ENCODE measurements around the gene KIAA0040. TPM values are rescaled to one million over a fixed set of nuclear protein-coding genes. Genes with fewer than 3 reads are reported as not detected.

KIAA0040 gene
- total and polyA plus RNA-seq, 4 donors = 4.6 to 12.0 (median 5.7) TPM

DNA sequence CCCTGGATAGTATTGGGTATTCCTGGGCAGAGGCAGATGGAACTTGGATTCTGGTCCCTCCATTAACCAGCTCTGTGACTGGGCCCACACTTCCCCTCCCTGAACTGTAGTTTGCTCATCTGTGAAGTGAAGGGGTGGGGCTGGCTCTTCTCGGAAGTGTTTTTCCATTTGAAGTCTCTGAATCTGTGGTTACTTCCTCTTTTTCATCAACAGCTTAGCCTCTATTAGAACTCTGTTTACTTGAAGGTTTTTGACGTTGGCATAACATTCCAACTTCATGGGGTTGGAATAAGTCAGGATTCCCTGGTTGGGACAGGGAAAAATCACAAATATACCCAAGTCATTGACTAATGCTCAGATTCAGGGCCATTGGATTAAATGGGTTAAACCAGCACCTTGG lies 3.6 kb downstream of the KIAA0040 start:
- H3K4me3 ChIP-seq (ENCODE audit: low read depth in 1 of 3, low read length in 3 of 3) = no peak overlapping the region
- H3K9ac ChIP-seq (ENCODE audit: low read depth in 1 of 2, low read length in 2 of 2) = peak overlapping the region in 1 of 2 donors; percentile 42
- H3K27me3 ChIP-seq (ENCODE audit: control insufficient read depth in 4 of 4, insufficient read depth in 4 of 4, low read length in 3 of 4) = no peaks in the 10 kb centered on the region
- TF ChIP-seq JUND (IDR thresholded peaks at IDR 0.05) = no peak
- TF ChIP-seq, protein P1, sequence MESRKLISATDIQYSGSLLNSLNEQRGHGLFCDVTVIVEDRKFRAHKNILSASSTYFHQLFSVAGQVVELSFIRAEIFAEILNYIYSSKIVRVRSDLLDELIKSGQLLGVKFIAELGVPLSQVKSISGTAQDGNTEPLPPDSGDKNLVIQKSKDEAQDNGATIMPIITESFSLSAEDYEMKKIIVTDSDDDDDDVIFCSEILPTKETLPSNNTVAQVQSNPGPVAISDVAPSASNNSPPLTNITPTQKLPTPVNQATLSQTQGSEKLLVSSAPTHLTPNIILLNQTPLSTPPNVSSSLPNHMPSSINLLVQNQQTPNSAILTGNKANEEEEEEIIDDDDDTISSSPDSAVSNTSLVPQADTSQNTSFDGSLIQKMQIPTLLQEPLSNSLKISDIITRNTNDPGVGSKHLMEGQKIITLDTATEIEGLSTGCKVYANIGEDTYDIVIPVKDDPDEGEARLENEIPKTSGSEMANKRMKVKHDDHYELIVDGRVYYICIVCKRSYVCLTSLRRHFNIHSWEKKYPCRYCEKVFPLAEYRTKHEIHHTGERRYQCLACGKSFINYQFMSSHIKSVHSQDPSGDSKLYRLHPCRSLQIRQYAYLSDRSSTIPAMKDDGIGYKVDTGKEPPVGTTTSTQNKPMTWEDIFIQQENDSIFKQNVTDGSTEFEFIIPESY (IDR thresholded peaks at IDR 0.05) = no peak
- no peak for TF ChIP-seq GABPA (IDR thresholded peaks at IDR 0.05 in 1 of 2, conservative IDR thresholded peaks at IDR 0.05 in 1 of 2)
- TF ChIP-seq HNF4G (IDR thresholded peaks at IDR 0.05) = no peak
- no peak for TF ChIP-seq YY1 (IDR thresholded peaks at IDR 0.05)
- TF ChIP-seq, protein P2, sequence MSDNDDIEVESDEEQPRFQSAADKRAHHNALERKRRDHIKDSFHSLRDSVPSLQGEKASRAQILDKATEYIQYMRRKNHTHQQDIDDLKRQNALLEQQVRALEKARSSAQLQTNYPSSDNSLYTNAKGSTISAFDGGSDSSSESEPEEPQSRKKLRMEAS (IDR thresholded peaks at IDR 0.05) = no peak
- no peak for TF ChIP-seq RXRA (IDR thresholded peaks at IDR 0.05)
- TF ChIP-seq HNF4A (conservative IDR thresholded peaks at IDR 0.05) = no peak
- TF ChIP-seq NR2F2 (IDR thresholded peaks at IDR 0.05) = no peak
- no peak for TF ChIP-seq SP1 (IDR thresholded peaks at IDR 0.05)
- H3K27ac ChIP-seq (ENCODE audit: low read depth in 1 of 2, low read length in 2 of 2) = peak overlapping the region; percentile 17 to 24
- no peaks in the 10 kb centered on the region for H3K9me3 ChIP-seq (ENCODE audit: control insufficient read depth in 4 of 4, low read length in 3 of 4)
- peaks cover 0 to 38% (median 24%) of the 10 kb centered on the region in 4 donors for H3K4me1 ChIP-seq (ENCODE audit: control insufficient read depth in 4 of 4, insufficient read depth in 4 of 4, low read length in 3 of 4)
- DNase-seq (ENCODE audit: low spot score) = no peak
- 68% methylated on average over 2 of the region's 2 CpGs for WGBS
- H3K36me3 ChIP-seq (ENCODE audit: control insufficient read depth in 4 of 4, insufficient read depth in 3 of 4, low read depth in 1 of 4, low read length in 3 of 4) = peaks cover 0 to 2% (median 0%) of the 10 kb centered on the region in 4 donors

DNA sequence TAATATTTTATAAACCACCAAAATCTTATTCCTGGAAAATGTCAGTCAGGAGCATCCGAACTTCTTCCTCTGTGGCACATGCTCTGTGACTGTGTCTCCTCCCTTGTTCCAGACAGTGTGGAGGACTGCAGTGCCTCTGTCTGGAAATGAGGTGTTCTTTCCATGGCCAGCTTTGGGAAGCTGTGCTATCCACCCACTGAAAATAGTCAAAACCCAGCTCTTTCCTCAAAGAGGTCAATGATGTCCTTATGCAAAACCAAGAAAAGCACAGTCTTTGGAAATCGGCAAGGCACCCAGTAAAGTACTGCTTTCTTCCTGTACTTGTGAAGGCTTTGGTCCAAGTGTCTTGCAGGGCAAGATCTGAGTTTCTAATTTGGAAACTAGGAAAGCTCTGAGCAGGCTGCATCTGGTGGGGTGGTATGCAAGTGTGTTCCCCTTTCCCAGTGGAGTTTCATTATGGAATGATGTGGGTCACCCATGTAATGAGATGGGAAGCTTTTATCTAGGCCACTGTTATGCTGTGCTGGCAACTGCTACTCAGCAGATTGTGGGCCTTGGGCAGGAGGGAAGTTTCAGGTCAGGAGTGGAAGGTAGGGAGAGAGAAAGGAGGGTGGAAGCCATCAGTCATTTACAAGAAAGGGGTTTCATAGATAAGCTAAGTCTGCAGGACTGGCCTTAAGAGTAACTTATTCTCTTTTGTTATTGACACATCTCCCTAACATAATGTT lies 6.0 kb downstream of the KIAA0040 start:
- Histone ChIP-seq H3K9ac (ENCODE audit: low read depth in 1 of 2, low read length in 2 of 2) (no peak overlapping the region), H3K4me3 (ENCODE audit: low read depth in 1 of 3, low read length in 3 of 3) (no peak overlapping the region), H3K27ac (ENCODE audit: low read depth in 1 of 2, low read length in 2 of 2) (no peak overlapping the region), H3K36me3 (ENCODE audit: control insufficient read depth in 4 of 4, insufficient read depth in 3 of 4, low read depth in 1 of 4, low read length in 3 of 4) (peaks cover 0 to 9% (median 0%) of the 10 kb centered on the region in 4 donors), H3K9me3 (ENCODE audit: control insufficient read depth in 4 of 4, low read length in 3 of 4) (no peaks in the 10 kb centered on the region), H3K27me3 (ENCODE audit: control insufficient read depth in 4 of 4, insufficient read depth in 4 of 4, low read length in 3 of 4) (no peaks in the 10 kb centered on the region), H3K4me1 (ENCODE audit: control insufficient read depth in 4 of 4, insufficient read depth in 4 of 4, low read length in 3 of 4) (peaks cover 0 to 29% (median 17%) of the 10 kb centered on the region in 4 donors)
- WGBS = 88% methylated on average over 2 of the region's 2 CpGs
- DNase-seq (ENCODE audit: low spot score) = no peak
- TF ChIP-seq HNF4A (conservative IDR thresholded peaks at IDR 0.05) (no peak), JUND (IDR thresholded peaks at IDR 0.05) (no peak), HNF4G (IDR thresholded peaks at IDR 0.05) (no peak), SP1 (IDR thresholded peaks at IDR 0.05) (no peak), TAF1 (conservative IDR thresholded peaks at IDR 0.05) (no peak), FOXA1 (IDR thresholded peaks at IDR 0.05) (no peak), FOXA2 (IDR thresholded peaks at IDR 0.05) (no peak), NR2F2 (IDR thresholded peaks at IDR 0.05) (no peak)
- TF ChIP-seq, protein P3, sequence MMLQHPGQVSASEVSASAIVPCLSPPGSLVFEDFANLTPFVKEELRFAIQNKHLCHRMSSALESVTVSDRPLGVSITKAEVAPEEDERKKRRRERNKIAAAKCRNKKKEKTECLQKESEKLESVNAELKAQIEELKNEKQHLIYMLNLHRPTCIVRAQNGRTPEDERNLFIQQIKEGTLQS (IDR thresholded peaks at IDR 0.05) = no peak
- TF ChIP-seq, protein P4, sequence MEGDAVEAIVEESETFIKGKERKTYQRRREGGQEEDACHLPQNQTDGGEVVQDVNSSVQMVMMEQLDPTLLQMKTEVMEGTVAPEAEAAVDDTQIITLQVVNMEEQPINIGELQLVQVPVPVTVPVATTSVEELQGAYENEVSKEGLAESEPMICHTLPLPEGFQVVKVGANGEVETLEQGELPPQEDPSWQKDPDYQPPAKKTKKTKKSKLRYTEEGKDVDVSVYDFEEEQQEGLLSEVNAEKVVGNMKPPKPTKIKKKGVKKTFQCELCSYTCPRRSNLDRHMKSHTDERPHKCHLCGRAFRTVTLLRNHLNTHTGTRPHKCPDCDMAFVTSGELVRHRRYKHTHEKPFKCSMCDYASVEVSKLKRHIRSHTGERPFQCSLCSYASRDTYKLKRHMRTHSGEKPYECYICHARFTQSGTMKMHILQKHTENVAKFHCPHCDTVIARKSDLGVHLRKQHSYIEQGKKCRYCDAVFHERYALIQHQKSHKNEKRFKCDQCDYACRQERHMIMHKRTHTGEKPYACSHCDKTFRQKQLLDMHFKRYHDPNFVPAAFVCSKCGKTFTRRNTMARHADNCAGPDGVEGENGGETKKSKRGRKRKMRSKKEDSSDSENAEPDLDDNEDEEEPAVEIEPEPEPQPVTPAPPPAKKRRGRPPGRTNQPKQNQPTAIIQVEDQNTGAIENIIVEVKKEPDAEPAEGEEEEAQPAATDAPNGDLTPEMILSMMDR (IDR thresholded peaks at IDR 0.05; ENCODE audit: low read depth, low read length, missing input control) = no peak
